ENCODE measurements around the gene GLDN. TPM values are rescaled to one million over a fixed set of nuclear protein-coding genes. Genes with fewer than 3 reads are reported as not detected.

GLDN gene
- total RNA-seq, 2 experiments from 2014 or later: not detected

DNA sequence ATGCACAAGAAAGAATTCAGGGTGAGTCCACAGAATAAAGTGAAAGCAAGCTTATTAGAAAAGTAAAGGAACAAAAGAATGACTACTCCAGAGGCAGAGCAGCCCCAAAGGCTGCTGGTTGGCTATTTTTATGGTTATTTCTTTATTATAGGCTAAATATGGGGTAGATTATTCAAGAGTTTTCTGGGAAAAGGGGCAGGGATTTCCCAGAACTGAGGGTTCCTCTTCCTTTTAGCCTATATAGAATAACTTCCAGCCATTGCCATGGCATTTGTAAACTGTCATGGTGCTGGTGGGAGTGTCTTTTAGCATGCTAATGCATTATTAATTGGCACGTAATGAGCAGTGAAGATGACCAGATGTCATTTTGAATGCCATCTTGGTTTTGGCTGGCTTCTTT lies 13.6 kb downstream of the GLDN start:
- ATAC-seq (no peak), DNase-seq (no peak)
- intact Hi-C loops (cut with micrococcal nuclease): no loop called here
- Mint-ChIP-seq H3K9me3 (no peaks in the 10 kb centered on the region), H3K4me3 (no peak overlapping the region), H3K27me3 (peaks cover 6% of the 10 kb centered on the region), H3K36me3 (ENCODE audit: low read depth) (no peaks in the 10 kb centered on the region), H3K27ac (no peak overlapping the region), H3K4me1 (ENCODE audit: low read depth) (no peaks in the 10 kb centered on the region)
- ChIA-PET CTCF (no interaction called here), POLR2A (no interaction called here)
- TF ChIP-seq, protein P1, sequence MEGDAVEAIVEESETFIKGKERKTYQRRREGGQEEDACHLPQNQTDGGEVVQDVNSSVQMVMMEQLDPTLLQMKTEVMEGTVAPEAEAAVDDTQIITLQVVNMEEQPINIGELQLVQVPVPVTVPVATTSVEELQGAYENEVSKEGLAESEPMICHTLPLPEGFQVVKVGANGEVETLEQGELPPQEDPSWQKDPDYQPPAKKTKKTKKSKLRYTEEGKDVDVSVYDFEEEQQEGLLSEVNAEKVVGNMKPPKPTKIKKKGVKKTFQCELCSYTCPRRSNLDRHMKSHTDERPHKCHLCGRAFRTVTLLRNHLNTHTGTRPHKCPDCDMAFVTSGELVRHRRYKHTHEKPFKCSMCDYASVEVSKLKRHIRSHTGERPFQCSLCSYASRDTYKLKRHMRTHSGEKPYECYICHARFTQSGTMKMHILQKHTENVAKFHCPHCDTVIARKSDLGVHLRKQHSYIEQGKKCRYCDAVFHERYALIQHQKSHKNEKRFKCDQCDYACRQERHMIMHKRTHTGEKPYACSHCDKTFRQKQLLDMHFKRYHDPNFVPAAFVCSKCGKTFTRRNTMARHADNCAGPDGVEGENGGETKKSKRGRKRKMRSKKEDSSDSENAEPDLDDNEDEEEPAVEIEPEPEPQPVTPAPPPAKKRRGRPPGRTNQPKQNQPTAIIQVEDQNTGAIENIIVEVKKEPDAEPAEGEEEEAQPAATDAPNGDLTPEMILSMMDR (IDR thresholded peaks at IDR 0.05): no peak

DNA sequence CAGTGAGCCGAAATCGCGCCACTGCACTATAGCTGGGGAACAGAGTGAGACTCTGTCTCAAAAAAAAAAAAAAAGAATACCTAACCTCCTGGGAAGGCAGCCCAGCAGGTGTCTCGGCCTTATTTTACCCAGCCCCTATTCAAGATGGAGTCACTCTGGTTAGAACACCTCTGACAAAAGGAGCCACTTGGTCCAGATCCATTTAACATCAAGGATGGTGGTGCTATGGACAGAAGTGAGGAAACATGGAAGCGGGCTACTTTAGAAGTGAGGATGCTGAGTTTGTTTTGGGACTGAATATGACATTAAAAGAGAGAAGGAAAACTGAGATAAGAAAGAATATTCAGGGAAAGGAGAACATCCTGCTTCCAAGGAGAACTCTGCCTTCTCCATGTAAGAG lies 14.7 kb downstream of the GLDN start:
- H3K27ac Mint-ChIP-seq: no peak overlapping the region
- intact Hi-C loops (cut with micrococcal nuclease): no loop called here
- H3K9me3 Mint-ChIP-seq: no peaks in the 10 kb centered on the region
- ChIA-PET CTCF (no interaction called here), POLR2A (no interaction called here)
- TF ChIP-seq, protein P1 (IDR thresholded peaks at IDR 0.05): no peak
- no peak for DNase-seq
- no peak for ATAC-seq
- H3K27me3 Mint-ChIP-seq: peaks cover 6% of the 10 kb centered on the region
- no peaks in the 10 kb centered on the region for H3K36me3 Mint-ChIP-seq (ENCODE audit: low read depth)
- no peak overlapping the region for H3K4me3 Mint-ChIP-seq
- H3K4me1 Mint-ChIP-seq (ENCODE audit: low read depth): no peaks in the 10 kb centered on the region

DNA sequence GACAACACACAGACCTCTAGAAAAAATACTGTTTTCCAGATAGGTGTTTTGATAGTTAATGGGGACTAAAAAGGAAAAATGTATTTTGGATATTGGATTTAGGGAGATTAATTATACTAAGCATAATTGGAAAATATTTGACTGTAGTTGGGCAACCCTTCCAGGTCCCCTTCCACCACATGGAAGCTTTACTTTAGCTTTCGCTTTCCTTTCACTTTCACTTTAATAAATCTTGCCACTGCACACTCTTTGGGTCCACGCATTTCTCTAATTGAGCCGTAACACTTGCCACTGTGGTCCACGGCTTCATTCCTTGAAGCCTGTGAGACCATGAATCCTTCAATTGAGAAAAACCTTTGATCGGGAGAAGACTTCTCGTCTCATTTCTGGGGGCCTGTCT lies 15.5 kb downstream of the GLDN start:
- intact Hi-C loops (cut with micrococcal nuclease): no loop called here
- Mint-ChIP-seq H3K27me3 (peaks cover 6% of the 10 kb centered on the region), H3K9me3 (no peaks in the 10 kb centered on the region), H3K4me3 (no peak overlapping the region), H3K36me3 (ENCODE audit: low read depth) (no peaks in the 10 kb centered on the region), H3K4me1 (ENCODE audit: low read depth) (no peaks in the 10 kb centered on the region), H3K27ac (no peak overlapping the region)
- ATAC-seq: no peak
- no peak for DNase-seq
- POLR2A ChIA-PET: no interaction called here
- CTCF ChIA-PET: interaction anchor here (0.6 kb wide), 1 partner anchor 56 kb away, joined by 3 read pairs; no protein-coding TSS in a partner anchor
- TF ChIP-seq, protein P1 (IDR thresholded peaks at IDR 0.05): no peak

DNA sequence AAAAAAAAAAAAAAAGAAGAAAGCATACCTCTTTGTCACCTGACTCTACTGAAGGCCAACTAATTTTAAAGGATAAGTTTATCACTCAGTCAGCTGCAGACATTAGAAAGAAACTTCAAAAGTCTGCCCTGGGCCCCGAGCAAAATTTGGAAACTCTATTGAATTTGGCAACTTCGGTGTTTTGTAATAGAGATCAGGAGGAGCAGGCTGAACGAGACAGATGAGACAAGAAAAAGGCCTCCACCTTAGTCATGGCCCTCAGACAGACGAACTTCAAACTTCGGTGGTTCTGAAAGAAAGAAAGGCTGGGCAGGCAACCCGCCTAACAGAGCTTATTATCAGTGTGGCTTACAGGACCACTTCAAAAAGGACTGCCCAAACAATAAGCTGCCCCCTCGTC lies 18.5 kb downstream of the GLDN start:
- no peaks in the 10 kb centered on the region for H3K27me3 Mint-ChIP-seq
- no peak overlapping the region for H3K4me3 Mint-ChIP-seq
- TF ChIP-seq, protein P1 (IDR thresholded peaks at IDR 0.05): no peak
- no peak for DNase-seq
- ChIA-PET CTCF (no interaction called here), POLR2A (no interaction called here)
- H3K9me3 Mint-ChIP-seq: no peaks in the 10 kb centered on the region
- H3K36me3 Mint-ChIP-seq (ENCODE audit: low read depth): no peaks in the 10 kb centered on the region
- intact Hi-C loops (cut with micrococcal nuclease): no loop called here
- H3K27ac Mint-ChIP-seq: no peak overlapping the region
- no peak for ATAC-seq
- no peaks in the 10 kb centered on the region for H3K4me1 Mint-ChIP-seq (ENCODE audit: low read depth)

DNA sequence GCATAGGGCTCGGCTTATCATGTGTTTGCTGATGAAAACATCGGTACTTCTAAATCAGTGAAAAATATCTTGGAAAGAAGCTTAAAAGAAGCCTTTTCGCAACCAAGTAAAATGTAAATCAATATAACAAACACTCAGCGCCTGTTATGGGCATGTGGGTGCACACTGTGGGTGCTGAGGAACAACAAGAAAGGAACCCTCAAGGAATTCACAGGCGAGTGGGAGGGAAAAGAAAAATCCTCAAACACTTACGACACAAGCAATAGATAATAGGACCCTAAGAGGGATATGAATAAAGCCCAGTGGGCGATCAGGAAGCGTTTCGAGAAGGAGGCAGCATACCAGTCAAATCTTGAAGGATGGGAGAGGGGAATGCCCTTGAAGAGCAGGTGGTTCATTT lies 21.9 kb downstream of the GLDN start:
- H3K4me3 Mint-ChIP-seq: no peak overlapping the region
- TF ChIP-seq, protein P1 (IDR thresholded peaks at IDR 0.05): no peak
- intact Hi-C loops (cut with micrococcal nuclease): no loop called here
- no peaks in the 10 kb centered on the region for H3K4me1 Mint-ChIP-seq (ENCODE audit: low read depth)
- ATAC-seq (no peak), DNase-seq (no peak)
- no peaks in the 10 kb centered on the region for H3K36me3 Mint-ChIP-seq (ENCODE audit: low read depth)
- H3K27ac Mint-ChIP-seq: no peak overlapping the region
- H3K27me3 Mint-ChIP-seq: no peaks in the 10 kb centered on the region
- POLR2A ChIA-PET: no interaction called here
- CTCF ChIA-PET: no interaction called here
- no peaks in the 10 kb centered on the region for H3K9me3 Mint-ChIP-seq
